Fibroblast of the aortic adventitia (primary cell): ENCODE measurements around the gene ASCL3. TPM values are rescaled to one million over a fixed set of nuclear protein-coding genes. Genes with fewer than 3 reads are reported as not detected.
A peak's percentile ranks its signal among the peaks of the same experiment; 100 is the strongest.
"Not testable (repeated sequence)": the region's sequence is repeated elsewhere in the genome, so short reads cannot be mapped to it uniquely, and the experiment has no call there.

Source experiments
- DNase-seq: peaks from one replicate; pipeline ENCODE4 v3.0.0-alpha.2; 2010; ENCODE audit warnings: low read depth
- H3K4me3 ChIP-seq: 2 replicates; pipeline ENCODE4 v1.5.1; 2011; ENCODE audit warnings: low read depth, mild to moderate bottlenecking, control low read depth, low read length, moderate library complexity
- CTCF ChIP-seq: IDR thresholded peaks from 2 replicates; pipeline ENCODE4 v1.5.1; 2011; ENCODE audit warnings: mild to moderate bottlenecking, low read length, control low read depth, inconsistent platforms; ENCODE audit not compliant: insufficient read depth
- small RNA-seq: library from RNA; depleted of rRNA; stranded (forward); fragments of <200 nt; gene quantifications from one replicate; pipeline ENCODE3, GENCODE V24; 2012
- total RNA-seq: library from RNA; depleted of rRNA; stranded (reverse); fragments of >200 nt; gene quantifications from 2 replicates; pipeline ENCODE4 v1.2.3, GENCODE V29; 2012; ENCODE audit warnings: low replicate concordance

ASCL3 gene
- total RNA-seq, 1 donor: not detected

GRCh38 chr11:8910649-8911026 lies 32.2 kb downstream of the ASCL3 start:
- H3K4me3 ChIP-seq: peak overlapping the region; percentile 72
- no peak for TF ChIP-seq CTCF
- no peak for DNase-seq

DNA sequence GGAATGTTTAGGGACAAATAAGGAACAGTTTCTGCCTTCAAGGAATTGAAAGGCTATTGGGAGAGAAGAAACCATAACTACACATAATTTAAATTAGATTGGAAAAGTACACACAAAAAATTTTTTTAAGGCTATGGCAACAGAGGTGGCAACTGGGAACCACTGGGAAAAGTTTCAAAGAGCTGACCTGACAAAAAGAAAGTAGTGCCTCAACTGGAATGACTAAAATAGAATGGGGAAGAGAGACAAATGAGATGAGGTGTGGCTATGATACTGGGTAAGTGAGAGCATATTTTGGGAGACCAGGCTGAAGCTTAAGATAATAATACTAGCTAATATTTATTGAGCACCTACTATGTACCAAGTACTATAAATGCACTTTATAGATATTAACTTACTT lies 34.7 kb downstream of the ASCL3 start:
- DNase-seq: no peak
- no peak overlapping the region for H3K4me3 ChIP-seq
- no peak for TF ChIP-seq CTCF

DNA sequence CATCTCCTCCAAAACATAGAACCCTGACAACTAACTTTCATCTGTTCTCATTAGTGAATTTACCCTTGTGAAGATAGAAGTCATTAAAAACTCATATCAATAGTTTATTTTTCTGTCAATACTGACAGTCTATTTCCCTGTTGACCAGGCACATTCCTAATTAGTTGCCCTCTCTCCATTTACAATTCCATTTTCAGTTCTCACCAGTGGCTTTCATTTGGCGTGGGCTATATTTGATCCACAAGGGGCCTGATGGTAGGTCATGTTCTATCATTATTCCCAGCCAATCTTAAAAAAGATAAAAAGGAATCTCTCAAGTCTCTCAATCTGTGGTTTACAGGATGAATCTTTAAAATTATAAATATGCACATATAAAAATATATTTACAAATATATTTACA lies 35.7 kb downstream of the ASCL3 start:
- TF ChIP-seq CTCF: no peak
- no peak for DNase-seq
- no peak overlapping the region for H3K4me3 ChIP-seq

DNA sequence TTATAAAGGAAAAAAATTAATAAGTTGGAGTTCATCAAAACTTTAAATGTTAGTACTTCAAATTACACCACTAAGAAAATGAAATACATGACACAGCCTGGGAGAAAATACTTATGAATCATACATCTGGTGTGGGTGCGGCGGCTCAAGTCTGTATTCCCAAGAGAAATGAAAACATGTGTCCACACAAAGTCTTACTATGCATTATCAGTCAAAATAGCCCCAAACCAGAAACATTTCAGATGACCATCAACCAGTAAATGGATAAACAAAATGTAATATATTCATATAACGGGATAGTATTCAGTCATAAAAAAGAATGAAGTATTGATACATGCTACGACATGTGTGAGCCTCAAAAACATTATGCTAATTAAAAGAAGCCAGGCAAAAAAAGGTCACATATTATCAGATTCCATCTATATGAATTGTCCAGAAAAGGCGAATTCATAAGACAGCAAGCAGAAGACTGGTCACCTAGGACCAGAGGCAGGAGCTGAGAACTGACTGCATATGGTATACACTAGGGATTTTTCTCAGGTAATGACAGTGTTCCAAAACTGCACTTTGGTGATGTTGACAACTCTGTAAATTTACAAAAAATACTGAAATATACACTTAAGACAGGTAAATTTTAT lies 37.2 kb downstream of the ASCL3 start:
- TF ChIP-seq CTCF: no peak
- peak; percentile 93 for DNase-seq
- no peak overlapping the region for H3K4me3 ChIP-seq

GRCh38 chr11:8899119-8899753 lies 43.6 kb downstream of the ASCL3 start:
- DNase-seq: no peak
- no peak overlapping the region for H3K4me3 ChIP-seq
- TF ChIP-seq CTCF: no peak

DNA sequence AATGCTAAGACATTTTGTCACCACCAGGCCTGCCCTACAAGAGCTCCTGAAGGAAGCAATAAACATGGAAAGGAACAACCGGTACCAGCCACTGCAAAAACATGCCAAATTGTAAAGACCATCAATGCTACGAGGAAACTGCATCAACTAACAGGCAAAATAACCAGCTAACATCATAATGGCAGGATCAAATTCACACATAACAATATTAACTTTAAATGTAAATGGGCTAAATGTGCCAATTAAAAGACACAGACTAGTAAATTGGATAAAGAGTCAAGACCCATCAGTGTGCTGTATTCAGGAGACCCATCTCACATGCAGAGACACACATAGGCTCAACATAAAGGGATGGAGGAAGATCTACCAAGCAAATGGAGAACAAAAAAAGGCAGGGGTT lies 51.6 kb downstream of the ASCL3 start:
- not testable (repeated sequence) for DNase-seq, H3K4me3 ChIP-seq

Small RNA genes lying within 50 kb of the gene (small RNA-seq; reads per million reads assigned to genes)
- gene RF00019: not detected

Other genes with a start within 250 kb of the ASCL3 start
- gene AKIP1, start 31.8 kb downstream of the ASCL3 start, total RNA-seq: 22.1 and 32.7 TPM in 2 replicates
- not detected in 2 replicates for gene C11orf16, start 10.1 kb downstream of the ASCL3 start, total RNA-seq
- gene TMEM9B, start 21.4 kb upstream of the ASCL3 start, total RNA-seq: 28.5 and 57.8 TPM in 2 replicates
- 4.3 and 21.3 TPM in 2 replicates for gene NRIP3, start 61.0 kb upstream of the ASCL3 start, total RNA-seq
- 0.54 and 1.1 TPM in 2 replicates for gene SCUBE2, start 148.6 kb upstream of the ASCL3 start, total RNA-seq